AG04449 (cell line): ENCODE data around the gene SEMA4B.
"Not testable (repeated sequence)": the region's sequence is repeated elsewhere in the genome, so short reads cannot be mapped to it uniquely, and the experiment has no call there.

Source experiments
- CTCF ChIA-PET: fragments of 350-600 bp; formaldehyde crosslinking; extraction: SDS; loops from one replicate; lab custom pipeline; 2021; ENCODE audit warnings: antibody characterized with exemption; lab: Yijun Ruan, JAX
- POLR2A ChIA-PET: fragments of 400-600, 350-600 bp; formaldehyde crosslinking; extraction: SDS; loops from one replicate; lab custom pipeline; 2020; ENCODE audit warnings: antibody characterized with exemption, inconsistent platforms; lab: Yijun Ruan, JAX
- DNase-seq: peaks from one replicate; pipeline ENCODE4 v3.0.0-alpha.2; 2010; ENCODE audit warnings: low read depth, low spot score
- H3K4me3 ChIP-seq: 2 replicates; pipeline ENCODE4 v1.5.1; 2011; ENCODE audit warnings: low read depth, mild to moderate bottlenecking, control low read depth, low read length
- TF ChIP-seq, protein P1 (sequence below): IDR thresholded peaks from one replicate; pipeline ENCODE4 v1.5.1; 2011; ENCODE audit warnings: mild to moderate bottlenecking, moderate library complexity, low read length, control low read depth, inconsistent platforms; ENCODE audit not compliant: insufficient read depth; ENCODE audit errors: missing control alignments

Gene SEMA4B

DNA sequence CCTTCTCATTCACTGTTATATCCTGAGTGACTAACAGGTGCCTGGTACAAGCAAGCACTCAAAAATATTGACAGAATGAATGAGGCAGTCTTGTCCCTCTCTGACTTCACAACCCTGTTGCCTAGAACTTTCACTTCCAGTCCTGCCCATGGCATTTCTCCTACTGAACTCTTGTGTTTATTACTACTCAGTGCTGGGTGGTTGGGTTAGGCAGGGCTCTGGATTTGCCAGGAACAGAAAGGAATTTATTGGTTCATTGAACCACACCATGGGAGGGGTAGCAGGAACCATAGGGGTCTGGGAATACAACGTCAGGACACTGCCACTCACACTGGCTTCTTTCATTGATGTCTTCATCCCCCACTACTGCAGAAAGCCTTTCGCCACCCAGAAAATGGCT, 41.9 kb upstream of the SEMA4B start:
- TF ChIP-seq, protein P1, sequence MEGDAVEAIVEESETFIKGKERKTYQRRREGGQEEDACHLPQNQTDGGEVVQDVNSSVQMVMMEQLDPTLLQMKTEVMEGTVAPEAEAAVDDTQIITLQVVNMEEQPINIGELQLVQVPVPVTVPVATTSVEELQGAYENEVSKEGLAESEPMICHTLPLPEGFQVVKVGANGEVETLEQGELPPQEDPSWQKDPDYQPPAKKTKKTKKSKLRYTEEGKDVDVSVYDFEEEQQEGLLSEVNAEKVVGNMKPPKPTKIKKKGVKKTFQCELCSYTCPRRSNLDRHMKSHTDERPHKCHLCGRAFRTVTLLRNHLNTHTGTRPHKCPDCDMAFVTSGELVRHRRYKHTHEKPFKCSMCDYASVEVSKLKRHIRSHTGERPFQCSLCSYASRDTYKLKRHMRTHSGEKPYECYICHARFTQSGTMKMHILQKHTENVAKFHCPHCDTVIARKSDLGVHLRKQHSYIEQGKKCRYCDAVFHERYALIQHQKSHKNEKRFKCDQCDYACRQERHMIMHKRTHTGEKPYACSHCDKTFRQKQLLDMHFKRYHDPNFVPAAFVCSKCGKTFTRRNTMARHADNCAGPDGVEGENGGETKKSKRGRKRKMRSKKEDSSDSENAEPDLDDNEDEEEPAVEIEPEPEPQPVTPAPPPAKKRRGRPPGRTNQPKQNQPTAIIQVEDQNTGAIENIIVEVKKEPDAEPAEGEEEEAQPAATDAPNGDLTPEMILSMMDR, result no peak
- ChIA-PET CTCF (no interaction called here), POLR2A (no interaction called here)
- no peak for DNase-seq
- no peak overlapping the region for H3K4me3 ChIP-seq

- no peak overlapping the region for H3K4me3 ChIP-seq
- ChIA-PET CTCF (interaction anchor here (0.9 to 1.0 kb wide), 2 partner anchors 72 to 73 kb away, joined by 3 read pairs; partner anchors contain the start of genes CIB1 and GDPGP1), POLR2A (no interaction called here)
- no peak for DNase-seq
- TF ChIP-seq, protein P1, result no peak
These were observed 40.1 kb upstream of the SEMA4B start for GRCh38 chr15:90160781-90161727.

GRCh38 chr15:90161950-90162361, 39.2 kb upstream of the SEMA4B start:
- TF ChIP-seq, protein P1, result no peak

GRCh38 chr15:90162956-90163355, 38.2 kb upstream of the SEMA4B start:
- TF ChIP-seq, protein P1, result no peak
- no peak for DNase-seq
- H3K4me3 ChIP-seq, result no peak overlapping the region
- ChIA-PET CTCF (no interaction called here), POLR2A (no interaction called here)

More at GRCh38 chr15:90161950-90162361, 39.2 kb upstream of the SEMA4B start:
- no peak for DNase-seq
- POLR2A ChIA-PET, result no interaction called here
- H3K4me3 ChIP-seq, result no peak overlapping the region
- CTCF ChIA-PET, result interaction anchor here (0.9 to 1.0 kb wide), 2 partner anchors 71 to 72 kb away, joined by 3 read pairs; partner anchors contain the start of genes CIB1 and GDPGP1

DNA sequence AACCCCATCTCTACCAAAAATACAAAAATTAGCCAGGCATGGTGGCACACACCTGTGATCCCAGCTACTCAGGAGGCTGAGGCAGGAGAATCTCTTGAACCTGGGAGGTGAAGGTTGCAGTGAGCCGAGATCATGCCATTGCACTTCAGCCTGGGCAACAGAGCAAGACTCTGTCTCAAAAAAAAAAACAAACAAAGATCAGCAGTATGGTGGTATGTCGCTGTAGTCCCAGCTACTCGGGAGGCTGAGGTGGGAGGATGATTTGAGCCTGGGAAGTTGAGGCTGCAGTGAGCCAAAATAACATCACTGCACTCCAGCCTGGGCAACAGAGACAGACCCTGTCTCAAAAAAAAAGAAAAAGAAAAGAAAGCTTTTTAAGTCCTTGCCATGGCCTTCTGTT, 36.9 kb upstream of the SEMA4B start:
- POLR2A ChIA-PET, DNase-seq, H3K4me3 ChIP-seq: not testable (repeated sequence)
- CTCF ChIA-PET, result interaction anchor here (1.7 kb wide), 1 partner anchor 14 kb away, joined by 3 read pairs; no protein-coding TSS in a partner anchor

- no peak for DNase-seq
- H3K4me3 ChIP-seq, result no peak overlapping the region
- ChIA-PET POLR2A (interaction anchor here (1.1 to 1.2 kb wide), 2 partner anchors 59 to 387 kb away, joined by 3 read pairs; no protein-coding TSS in a partner anchor), CTCF (interaction anchor here (1.7 kb wide), 1 partner anchor 13 kb away, joined by 3 read pairs; no protein-coding TSS in a partner anchor)
- TF ChIP-seq, protein P1, result no peak
These were observed 36.0 kb upstream of the SEMA4B start for GRCh38 chr15:90165157-90165556.
